H9 (cell line): Measurements from ENCODE around the gene ARHGAP22. TPM values are rescaled to one million over a fixed set of nuclear protein-coding genes. Genes with fewer than 3 reads are reported as not detected.

Experiments
- DNase-seq: peaks from one replicate; pipeline ENCODE4 v3.0.0-alpha.2; 2017
- H2AFZ ChIP-seq: one replicate; pipeline ENCODE4 v1.6.1; 2013; ENCODE audit warnings: mild to moderate bottlenecking, low read length, control low read depth, moderate library complexity
- H2AK5ac ChIP-seq: 2 replicates; pipeline ENCODE4 v1.6.1; 2013; ENCODE audit warnings: low read length, control low read depth, mixed read lengths; ENCODE audit not compliant: insufficient read length
- H2BK120ac ChIP-seq: one replicate; pipeline ENCODE4 v1.6.1; 2013; ENCODE audit warnings: low read depth, mild to moderate bottlenecking, low read length, control low read depth, inconsistent platforms; ENCODE audit not compliant: poor library complexity, severe bottlenecking
- H2BK12ac ChIP-seq: 2 replicates; pipeline ENCODE4 v1.6.1; 2013; ENCODE audit warnings: low read length, control low read depth, mixed read lengths, low read depth; ENCODE audit not compliant: insufficient read length
- H2BK15ac ChIP-seq: 2 replicates; pipeline ENCODE4 v1.6.1; 2013; ENCODE audit warnings: low read depth, low read length, control low read depth
- H2BK20ac ChIP-seq: one replicate; pipeline ENCODE4 v1.6.1; 2013; ENCODE audit warnings: low read depth, mild to moderate bottlenecking, low read length, control low read depth, inconsistent platforms; ENCODE audit not compliant: poor library complexity, severe bottlenecking
- H2BK5ac ChIP-seq: 2 replicates; pipeline ENCODE4 v1.6.1; 2013; ENCODE audit warnings: low read length, control low read depth, mixed read lengths; ENCODE audit not compliant: insufficient read length
- H3K14ac ChIP-seq: 2 replicates; pipeline ENCODE4 v1.6.1; 2013; ENCODE audit warnings: low read length, control low read depth; ENCODE audit not compliant: insufficient read depth
- H3K18ac ChIP-seq: 2 replicates; pipeline ENCODE4 v1.6.1; 2013; ENCODE audit warnings: low read depth, mild to moderate bottlenecking, mixed read lengths, low read length, control low read depth; ENCODE audit not compliant: insufficient read length
- H3K23ac ChIP-seq: 2 replicates; pipeline ENCODE4 v1.6.1; 2013; ENCODE audit warnings: low read length, control low read depth, mixed read lengths, low read depth; ENCODE audit not compliant: insufficient read length
- H3K23me2 ChIP-seq: 2 replicates; pipeline ENCODE4 v1.6.1; 2013; ENCODE audit warnings: low read depth, mild to moderate bottlenecking, mixed read lengths, low read length, control low read depth; ENCODE audit not compliant: insufficient read length, poor library complexity, severe bottlenecking
- H3K27ac ChIP-seq: 2 replicates; pipeline ENCODE4 v1.5.1; 2013; ENCODE audit warnings: low read length, control low read depth, mixed read lengths, low read depth; ENCODE audit not compliant: insufficient read length
- H3K27me3 ChIP-seq: 2 replicates; pipeline ENCODE4 v1.6.1; 2013; ENCODE audit warnings: low read length, control low read depth, inconsistent platforms; ENCODE audit not compliant: insufficient read depth
- H3K4ac ChIP-seq: 2 replicates; pipeline ENCODE4 v1.6.1; 2013; ENCODE audit warnings: low read depth, mild to moderate bottlenecking, control low read depth, inconsistent platforms, low read length, moderate library complexity
- H3K4me1 ChIP-seq: 2 replicates; pipeline ENCODE4 v1.6.1; 2013; ENCODE audit warnings: low read length, control low read depth, inconsistent platforms; ENCODE audit not compliant: insufficient read depth
- H3K4me2 ChIP-seq: 2 replicates; pipeline ENCODE4 v1.6.1; 2013; ENCODE audit warnings: low read length, control low read depth, mixed read lengths; ENCODE audit not compliant: insufficient read length, insufficient read depth
- H3K56ac ChIP-seq: 2 replicates; pipeline ENCODE4 v1.6.1; 2013; ENCODE audit warnings: low read depth, mild to moderate bottlenecking, mixed read lengths, low read length, control low read depth; ENCODE audit not compliant: insufficient read length
- H3K79me1 ChIP-seq: 2 replicates; pipeline ENCODE4 v1.6.1; 2013; ENCODE audit warnings: low read depth, mild to moderate bottlenecking, moderate library complexity, low read length, control low read depth, inconsistent platforms; ENCODE audit not compliant: insufficient read depth, poor library complexity, severe bottlenecking
- H3K79me2 ChIP-seq: 2 replicates; pipeline ENCODE4 v1.6.1; 2013; ENCODE audit warnings: low read length, control low read depth, inconsistent platforms; ENCODE audit not compliant: insufficient read depth
- H3K9ac ChIP-seq: 2 replicates; pipeline ENCODE4 v1.6.1; 2013; ENCODE audit warnings: low read length, control low read depth, mixed read lengths; ENCODE audit not compliant: insufficient read length; ENCODE audit errors: extremely low read depth
- H3K9me3 ChIP-seq: one replicate; pipeline ENCODE4 v1.6.1; 2013; ENCODE audit warnings: low read depth, low read length, inconsistent platforms; ENCODE audit not compliant: control insufficient read depth
- H3T11ph ChIP-seq: one replicate; pipeline ENCODE4 v1.6.1; 2013; ENCODE audit warnings: mild to moderate bottlenecking, low read length, control low read depth, inconsistent platforms
- H4K20me1 ChIP-seq: one replicate; pipeline ENCODE4 v1.6.1; 2013; ENCODE audit not compliant: control insufficient read depth, insufficient read length, insufficient read depth
- H4K5ac ChIP-seq: 2 replicates; pipeline ENCODE4 v1.6.1; 2013; ENCODE audit warnings: low read depth, mild to moderate bottlenecking, mixed read lengths, low read length, control low read depth; ENCODE audit not compliant: insufficient read length
- H4K8ac ChIP-seq: replicated peaks from 2 replicates; pipeline ENCODE4 v1.6.1; 2013; ENCODE audit warnings: low read length, control low read depth, mixed read lengths, low read depth; ENCODE audit not compliant: insufficient read length
- H4K91ac ChIP-seq: 2 replicates; pipeline ENCODE4 v1.6.1; 2013; ENCODE audit warnings: low read depth, mild to moderate bottlenecking, moderate library complexity, mixed read lengths, low read length, control low read depth; ENCODE audit not compliant: insufficient read length
- H3K27ac Mint-ChIP-seq, 3 experiments: 2 replicates in 2 of 3; 3 replicates in 1 of 3; pipeline ENCODE4 v1.8.0; 2020 to 2021; ENCODE audit warnings: mixed read lengths in 3 of 3, mild to moderate bottlenecking in 1 of 3, moderate library complexity in 1 of 3
- H3K27me3 Mint-ChIP-seq: 2 replicates; pipeline ENCODE4 v1.8.0; 2021; ENCODE audit warnings: low read depth, mild to moderate bottlenecking, moderate library complexity, mixed read lengths
- H3K36me3 Mint-ChIP-seq, 3 experiments: 2 replicates in 2 of 3; 3 replicates in 1 of 3; pipeline ENCODE4 v1.8.0; 2020 to 2021; ENCODE audit warnings: low read depth in 3 of 3, mixed read lengths in 3 of 3; ENCODE audit not compliant: insufficient read depth in 1 of 3
- H3K4me1 Mint-ChIP-seq, 2 experiments: 2 replicates each; pipeline ENCODE4 v1.8.0; 2020; ENCODE audit warnings: mixed read lengths in 2 of 2
- H3K4me3 Mint-ChIP-seq, 2 experiments: 2 replicates in 1 of 2; 3 replicates in 1 of 2; pipeline ENCODE4 v1.8.0; 2020 to 2021; ENCODE audit warnings: mild to moderate bottlenecking in 2 of 2, mixed read lengths in 2 of 2, moderate library complexity in 1 of 2
- H3K9me3 Mint-ChIP-seq, 2 experiments: 2 replicates in 1 of 2; 3 replicates in 1 of 2; pipeline ENCODE4 v1.8.0; 2020; ENCODE audit warnings: mild to moderate bottlenecking in 2 of 2, mixed read lengths in 2 of 2, moderate library complexity in 1 of 2
- WGBS: extraction: QIAGEN DNeasy Blood & Tissue Kit; methylation state at CpG from one replicate; pipeline ENCODE4 v1.1.7; 2013; ENCODE audit warnings: missing lambda C conversion rate, low lambda C conversion rate, mixed read lengths; ENCODE audit not compliant: insufficient read length; ENCODE audit errors: extremely low coverage; 5-methylcytosine and 5-hydroxymethylcytosine counted together
- total RNA-seq: library from RNA; stranded (reverse); gene quantifications from 2 replicates; pipeline ENCODE4 v1.2.1, GENCODE V29; 2021
- TF ChIP-seq, protein P1 (sequence below): fragments of 200-600 bp; sonication (generic); conservative IDR thresholded peaks from 3 replicates; pipeline ENCODE4 v1.8.0; 2021; ENCODE audit warnings: antibody characterized with exemption, mild to moderate bottlenecking

ARHGAP22 gene
- total RNA-seq, 1 experiment from 2014 or later, result 7.4 TPM

DNA sequence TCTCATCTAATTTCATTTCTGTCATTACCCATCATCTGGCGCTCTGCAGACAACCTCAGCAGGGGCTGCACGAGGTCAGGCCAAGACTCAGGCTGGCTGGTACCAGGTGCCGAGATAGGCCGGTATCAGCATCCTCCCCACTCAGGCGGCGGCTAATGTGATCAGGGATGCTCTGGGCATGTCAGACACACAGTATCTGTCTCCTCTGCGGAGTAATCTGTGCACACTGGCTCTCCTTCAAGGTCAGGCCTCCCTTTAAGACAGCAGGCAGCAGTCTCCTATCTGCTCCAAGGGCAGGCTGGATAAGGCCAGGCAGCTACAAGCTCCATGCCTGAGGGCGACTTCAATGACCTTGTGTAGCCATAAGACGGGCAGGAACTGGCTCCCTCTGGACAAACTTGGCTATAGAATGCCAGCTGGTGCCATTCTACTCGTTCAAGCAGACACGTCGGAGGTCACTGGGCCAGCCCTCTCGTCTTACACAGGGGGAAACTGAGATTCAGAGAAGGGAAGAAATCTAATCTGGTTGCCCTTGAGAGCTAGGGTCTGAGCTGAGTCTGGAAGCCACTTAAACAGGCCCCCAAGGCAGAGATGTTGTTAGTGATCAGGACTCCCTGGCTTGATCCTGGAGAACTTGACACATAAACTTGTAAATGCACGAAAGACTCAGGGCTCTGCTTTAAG, 59.3 kb downstream of the ARHGAP22 start:
- Histone ChIP-seq H4K8ac (no peak overlapping the region), H2BK12ac (no peak overlapping the region), H3K14ac (no peak overlapping the region; the same call in 1 of the 2 replicates), H2BK20ac (no peak overlapping the region), H4K20me1 (no peaks in the 10 kb centered on the region), H3K23me2 (no peaks in the 10 kb centered on the region), H3K27me3 (0 out of 2 replicates have a peak, but pooled peaks cover 2% of the 10 kb centered on the region), H3K23ac (no peak overlapping the region), H2AK5ac (no peak overlapping the region), H3K4me2 (no peak overlapping the region), H3K4ac (no peak overlapping the region), H2BK15ac (no peak overlapping the region), H3K27ac (no peak overlapping the region), H2AFZ (no peak overlapping the region), H3K4me1 (peaks cover 6% of the 10 kb centered on the region; the same call in 1 of the 2 replicates), H3K9me3 (no peaks in the 10 kb centered on the region), H4K5ac (no peak overlapping the region), H3K79me2 (no peaks in the 10 kb centered on the region), H3K18ac (no peak overlapping the region), H2BK120ac (no peak overlapping the region), H3K79me1 (no peaks in the 10 kb centered on the region), H2BK5ac (no peak overlapping the region), H3K56ac (no peak overlapping the region), H3K9ac (no peak overlapping the region), H3T11ph (no peak overlapping the region), H4K91ac (no peak overlapping the region)
- no peaks in the 10 kb centered on the region; a peak in 1 of 7 replicates for H3K36me3 Mint-ChIP-seq
- H3K4me3 Mint-ChIP-seq, result no peak overlapping the region
- H3K27me3 Mint-ChIP-seq, result peaks cover 3% of the 10 kb centered on the region
- H3K4me1 Mint-ChIP-seq, result peaks cover 29 to 30% of the 10 kb centered on the region in 2 experiments
- no peak overlapping the region for H3K27ac Mint-ChIP-seq
- peaks cover 0 to 3% of the 10 kb centered on the region in 2 experiments; a peak in 1 of 5 replicates for H3K9me3 Mint-ChIP-seq
- TF ChIP-seq, protein P1, sequence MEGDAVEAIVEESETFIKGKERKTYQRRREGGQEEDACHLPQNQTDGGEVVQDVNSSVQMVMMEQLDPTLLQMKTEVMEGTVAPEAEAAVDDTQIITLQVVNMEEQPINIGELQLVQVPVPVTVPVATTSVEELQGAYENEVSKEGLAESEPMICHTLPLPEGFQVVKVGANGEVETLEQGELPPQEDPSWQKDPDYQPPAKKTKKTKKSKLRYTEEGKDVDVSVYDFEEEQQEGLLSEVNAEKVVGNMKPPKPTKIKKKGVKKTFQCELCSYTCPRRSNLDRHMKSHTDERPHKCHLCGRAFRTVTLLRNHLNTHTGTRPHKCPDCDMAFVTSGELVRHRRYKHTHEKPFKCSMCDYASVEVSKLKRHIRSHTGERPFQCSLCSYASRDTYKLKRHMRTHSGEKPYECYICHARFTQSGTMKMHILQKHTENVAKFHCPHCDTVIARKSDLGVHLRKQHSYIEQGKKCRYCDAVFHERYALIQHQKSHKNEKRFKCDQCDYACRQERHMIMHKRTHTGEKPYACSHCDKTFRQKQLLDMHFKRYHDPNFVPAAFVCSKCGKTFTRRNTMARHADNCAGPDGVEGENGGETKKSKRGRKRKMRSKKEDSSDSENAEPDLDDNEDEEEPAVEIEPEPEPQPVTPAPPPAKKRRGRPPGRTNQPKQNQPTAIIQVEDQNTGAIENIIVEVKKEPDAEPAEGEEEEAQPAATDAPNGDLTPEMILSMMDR, result no peak
- DNase-seq, result peak; percentile 15
- no CpG with 5 or more reads among the region's 14 CpGs for WGBS
